Measurements from ENCODE around the gene TMEM248.
"Not testable (repeated sequence)": the region's sequence is repeated elsewhere in the genome, so short reads cannot be mapped to it uniquely, and the experiment has no call there.

The TMEM248 gene

GRCh38 chr7:66905278-66905677 is 15.7 kb upstream of the TMEM248 start:
- Histone ChIP-seq H3K9me3 (no peaks in the 10 kb centered on the region), H3K4me3 (ENCODE audit: low read depth in 1 of 2, low read length in 1 of 2) (no peak overlapping the region), H3K27ac (no peak overlapping the region), H3K36me3 (no peaks in the 10 kb centered on the region), H3K27me3 (no peaks in the 10 kb centered on the region), H3K4me1 (ENCODE audit: control insufficient read depth in 1 of 2, insufficient read depth in 1 of 2, low read depth in 1 of 2, low read length in 1 of 2) (no peaks in the 10 kb centered on the region)
- TF ChIP-seq, protein P1, sequence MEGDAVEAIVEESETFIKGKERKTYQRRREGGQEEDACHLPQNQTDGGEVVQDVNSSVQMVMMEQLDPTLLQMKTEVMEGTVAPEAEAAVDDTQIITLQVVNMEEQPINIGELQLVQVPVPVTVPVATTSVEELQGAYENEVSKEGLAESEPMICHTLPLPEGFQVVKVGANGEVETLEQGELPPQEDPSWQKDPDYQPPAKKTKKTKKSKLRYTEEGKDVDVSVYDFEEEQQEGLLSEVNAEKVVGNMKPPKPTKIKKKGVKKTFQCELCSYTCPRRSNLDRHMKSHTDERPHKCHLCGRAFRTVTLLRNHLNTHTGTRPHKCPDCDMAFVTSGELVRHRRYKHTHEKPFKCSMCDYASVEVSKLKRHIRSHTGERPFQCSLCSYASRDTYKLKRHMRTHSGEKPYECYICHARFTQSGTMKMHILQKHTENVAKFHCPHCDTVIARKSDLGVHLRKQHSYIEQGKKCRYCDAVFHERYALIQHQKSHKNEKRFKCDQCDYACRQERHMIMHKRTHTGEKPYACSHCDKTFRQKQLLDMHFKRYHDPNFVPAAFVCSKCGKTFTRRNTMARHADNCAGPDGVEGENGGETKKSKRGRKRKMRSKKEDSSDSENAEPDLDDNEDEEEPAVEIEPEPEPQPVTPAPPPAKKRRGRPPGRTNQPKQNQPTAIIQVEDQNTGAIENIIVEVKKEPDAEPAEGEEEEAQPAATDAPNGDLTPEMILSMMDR (IDR thresholded peaks at IDR 0.05): no peak

DNA sequence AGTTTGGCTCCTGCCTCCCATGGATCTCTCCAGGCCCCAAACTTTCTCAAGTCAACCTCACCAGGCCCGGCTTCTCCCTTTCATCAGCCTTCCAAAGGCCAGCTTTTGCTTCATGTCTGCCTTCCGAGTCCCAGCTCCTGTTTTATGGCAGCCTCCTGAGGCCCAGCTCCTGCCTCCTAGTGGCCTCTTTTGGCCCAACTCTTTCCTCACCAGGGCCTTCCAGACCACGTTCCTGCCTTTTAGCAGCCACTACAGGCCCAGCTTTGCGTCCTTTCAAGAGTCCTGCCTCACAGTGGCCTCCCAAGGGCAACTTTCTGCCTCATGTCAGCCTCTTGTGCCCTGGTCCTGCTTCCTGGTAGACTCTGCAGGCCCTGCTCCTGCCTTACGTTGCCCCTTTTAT is 15.3 kb upstream of the TMEM248 start:
- TF ChIP-seq, protein P1 (IDR thresholded peaks at IDR 0.05): no peak
- no peaks in the 10 kb centered on the region for H3K9me3 ChIP-seq
- no peaks in the 10 kb centered on the region for H3K36me3 ChIP-seq
- H3K27me3 ChIP-seq: no peaks in the 10 kb centered on the region
- H3K27ac ChIP-seq: no peak overlapping the region
- no peaks in the 10 kb centered on the region for H3K4me1 ChIP-seq (ENCODE audit: control insufficient read depth in 1 of 2, insufficient read depth in 1 of 2, low read depth in 1 of 2, low read length in 1 of 2)
- H3K4me3 ChIP-seq (ENCODE audit: low read depth in 1 of 2, low read length in 1 of 2): no peak overlapping the region

- TF ChIP-seq, protein P1 (IDR thresholded peaks at IDR 0.05): no peak
Observed at GRCh38 chr7:66907731-66908130, 13.3 kb upstream of the TMEM248 start.

DNA sequence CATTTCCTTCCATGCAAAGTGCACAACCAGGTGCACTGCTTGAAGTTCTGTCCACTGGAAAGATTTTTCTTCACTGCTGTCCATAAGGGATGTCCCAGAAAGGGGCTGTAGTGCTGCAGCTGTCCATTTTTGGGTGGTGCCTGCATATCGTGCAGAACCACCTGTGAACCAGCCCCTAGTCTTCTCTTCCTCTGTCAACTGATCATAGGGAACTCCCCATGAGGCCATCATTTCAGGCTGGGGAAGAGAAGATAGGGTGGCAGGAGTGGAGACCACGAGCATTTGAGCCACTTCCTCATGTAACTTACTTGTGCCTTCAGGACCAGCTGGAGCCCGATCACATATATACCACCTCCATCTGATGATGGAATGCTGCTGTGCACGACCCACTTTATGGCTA is 12.4 kb upstream of the TMEM248 start:
- H3K4me3 ChIP-seq (ENCODE audit: low read depth in 1 of 2, low read length in 1 of 2); H3K9me3 ChIP-seq; H3K27me3 ChIP-seq; H3K4me1 ChIP-seq (ENCODE audit: control insufficient read depth in 1 of 2, insufficient read depth in 1 of 2, low read depth in 1 of 2, low read length in 1 of 2); H3K36me3 ChIP-seq; H3K27ac ChIP-seq: not testable (repeated sequence)

More at GRCh38 chr7:66907731-66908130, 13.3 kb upstream of the TMEM248 start:
- Histone ChIP-seq H3K9me3 (no peaks in the 10 kb centered on the region), H3K27ac (no peak overlapping the region), H3K36me3 (no peaks in the 10 kb centered on the region), H3K27me3 (no peaks in the 10 kb centered on the region), H3K4me1 (ENCODE audit: control insufficient read depth in 1 of 2, insufficient read depth in 1 of 2, low read depth in 1 of 2, low read length in 1 of 2) (no peaks in the 10 kb centered on the region), H3K4me3 (ENCODE audit: low read depth in 1 of 2, low read length in 1 of 2) (no peak overlapping the region)

GRCh38 chr7:66910789-66911188 is 10.2 kb upstream of the TMEM248 start:
- TF ChIP-seq, protein P1 (IDR thresholded peaks at IDR 0.05): no peak
- Histone ChIP-seq H3K27me3 (no peaks in the 10 kb centered on the region), H3K4me1 (ENCODE audit: control insufficient read depth in 1 of 2, insufficient read depth in 1 of 2, low read depth in 1 of 2, low read length in 1 of 2) (no peaks in the 10 kb centered on the region), H3K4me3 (ENCODE audit: low read depth in 1 of 2, low read length in 1 of 2) (no peak overlapping the region), H3K9me3 (no peaks in the 10 kb centered on the region), H3K27ac (no peak overlapping the region), H3K36me3 (no peaks in the 10 kb centered on the region)

GRCh38 chr7:66911191-66911590 is 9.8 kb upstream of the TMEM248 start:
- not testable (repeated sequence) for H3K27ac ChIP-seq; H3K27me3 ChIP-seq; H3K9me3 ChIP-seq; H3K4me3 ChIP-seq (ENCODE audit: low read depth in 1 of 2, low read length in 1 of 2); H3K4me1 ChIP-seq (ENCODE audit: control insufficient read depth in 1 of 2, insufficient read depth in 1 of 2, low read depth in 1 of 2, low read length in 1 of 2); H3K36me3 ChIP-seq

DNA sequence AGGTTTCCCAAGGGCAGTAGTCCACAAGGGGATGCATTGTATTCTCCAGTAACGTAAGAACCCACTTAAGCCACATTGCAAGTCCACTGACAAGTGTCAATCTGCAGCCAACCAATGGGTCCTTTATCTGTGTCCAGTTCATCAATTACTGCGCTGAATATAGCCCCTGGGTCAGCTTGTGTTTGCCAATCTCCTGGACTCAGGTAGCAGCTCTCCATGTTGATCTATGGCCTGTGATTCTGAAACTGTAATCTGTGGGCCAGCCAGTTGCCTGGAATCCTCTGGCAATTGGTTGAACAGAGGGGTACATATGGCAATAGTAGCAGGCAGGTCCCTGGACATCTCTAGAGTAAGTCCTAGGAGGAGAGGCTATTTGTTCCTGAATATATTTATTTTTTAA is 8.8 kb upstream of the TMEM248 start:
- H3K4me3 ChIP-seq (ENCODE audit: low read depth in 1 of 2, low read length in 1 of 2): no peak overlapping the region
- H3K27me3 ChIP-seq: no peaks in the 10 kb centered on the region
- no peaks in the 10 kb centered on the region for H3K9me3 ChIP-seq
- H3K36me3 ChIP-seq: no peaks in the 10 kb centered on the region
- TF ChIP-seq, protein P1 (IDR thresholded peaks at IDR 0.05): no peak
- H3K4me1 ChIP-seq (ENCODE audit: control insufficient read depth in 1 of 2, insufficient read depth in 1 of 2, low read depth in 1 of 2, low read length in 1 of 2): no peaks in the 10 kb centered on the region
- no peak overlapping the region for H3K27ac ChIP-seq

All from neutrophil (primary cell).